Loucy (cell line): ENCODE measurements around the gene RBM39.

Source experiments
- CTCF ChIP-seq: fragments of 200-600 bp; sonication (generic); conservative IDR thresholded peaks from 2 replicates; pipeline ENCODE4 v1.5.1; 2014; ENCODE audit warnings: mild to moderate bottlenecking, antibody characterized with exemption, low read length
- EZH2phosphoT487 ChIP-seq: fragments of 200-600 bp; IDR thresholded peaks from 2 replicates; pipeline ENCODE4 v1.6.1; 2018; ENCODE audit warnings: antibody characterized with exemption, mild to moderate bottlenecking, moderate library complexity, borderline replicate concordance

GRCh38 chr20:35726842-35727711 is 15.0 kb downstream of the RBM39 start:
- TF ChIP-seq CTCF (no peak), EZH2phosphoT487 (no peak)
